SIG-M5 treated with dmso at 0.1 percent for 504 hours (cell line): Measurements from ENCODE around the gene HERPUD2.
A peak's percentile ranks its signal among the peaks of the same experiment; 100 is the strongest.

ENCODE experiments used
- DNase-seq: peaks from one replicate; lab custom pipeline; 2025; ENCODE audit not compliant: unreplicated experiment; lab: John Stamatoyannopoulos, UW

HERPUD2 gene, protein sequence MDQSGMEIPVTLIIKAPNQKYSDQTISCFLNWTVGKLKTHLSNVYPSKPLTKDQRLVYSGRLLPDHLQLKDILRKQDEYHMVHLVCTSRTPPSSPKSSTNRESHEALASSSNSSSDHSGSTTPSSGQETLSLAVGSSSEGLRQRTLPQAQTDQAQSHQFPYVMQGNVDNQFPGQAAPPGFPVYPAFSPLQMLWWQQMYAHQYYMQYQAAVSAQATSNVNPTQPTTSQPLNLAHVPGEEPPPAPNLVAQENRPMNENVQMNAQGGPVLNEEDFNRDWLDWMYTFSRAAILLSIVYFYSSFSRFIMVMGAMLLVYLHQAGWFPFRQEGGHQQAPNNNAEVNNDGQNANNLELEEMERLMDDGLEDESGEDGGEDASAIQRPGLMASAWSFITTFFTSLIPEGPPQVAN

DNA sequence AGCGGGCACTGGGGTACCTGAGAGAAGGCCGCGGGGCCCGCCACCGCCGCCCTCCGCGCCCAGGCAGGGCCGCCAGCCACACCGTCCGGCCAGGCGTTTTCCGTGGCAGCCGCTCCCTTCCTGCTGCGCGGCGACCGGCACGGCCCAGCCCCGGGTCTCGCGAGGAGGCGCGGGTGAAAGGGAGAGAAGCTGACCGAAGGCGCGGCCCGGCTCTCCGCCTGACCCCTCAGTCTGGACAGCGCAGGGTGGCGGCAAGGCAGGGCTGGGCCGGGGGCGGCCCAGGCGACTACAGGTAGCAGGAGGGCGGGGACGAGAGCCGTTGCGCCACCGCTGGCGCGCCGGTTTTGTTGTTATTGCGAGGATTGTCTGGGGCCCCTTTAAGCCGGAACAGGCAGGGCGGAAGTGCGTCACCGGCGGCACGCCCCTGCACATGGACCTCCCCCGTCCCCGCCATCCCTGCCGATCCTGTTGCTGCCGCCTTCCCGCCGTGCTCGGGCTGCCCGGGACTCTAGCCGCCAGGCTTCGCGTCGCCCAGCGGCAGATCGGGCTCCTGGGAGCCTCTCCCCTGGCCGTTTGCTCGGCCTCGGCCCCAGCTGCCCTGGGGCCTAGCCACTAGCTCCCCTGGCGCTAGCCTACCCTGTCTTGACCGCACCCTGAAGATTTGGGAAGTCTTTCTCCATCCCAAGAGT lies at the start of gene HERPUD2:
Gene HERPUD2, minus strand, starts transcription at position 352 of the 689 bp plus-strand sequence. CDS start 805 bp downstream, outside the sequence.
- peak; percentile 94 for DNase-seq

DNA sequence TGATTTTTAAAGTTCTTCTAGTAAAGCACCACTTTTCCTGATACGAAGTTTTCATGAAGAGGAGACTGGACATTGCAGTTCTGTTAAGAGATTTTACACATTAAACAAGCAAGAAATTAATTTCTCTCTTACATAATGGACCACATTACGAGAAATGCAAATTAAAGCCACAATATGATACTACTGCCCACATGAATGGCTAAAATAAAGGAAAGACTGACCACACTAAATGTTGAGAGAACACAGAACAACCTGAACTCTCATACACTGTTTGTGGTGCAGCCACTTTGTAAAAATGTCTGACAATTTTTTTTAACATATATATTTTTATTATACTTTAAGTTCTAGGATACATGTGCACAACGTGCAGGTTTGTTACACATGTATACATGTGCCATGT lies 44.0 kb upstream of the HERPUD2 start:
- DNase-seq = no peak

DNA sequence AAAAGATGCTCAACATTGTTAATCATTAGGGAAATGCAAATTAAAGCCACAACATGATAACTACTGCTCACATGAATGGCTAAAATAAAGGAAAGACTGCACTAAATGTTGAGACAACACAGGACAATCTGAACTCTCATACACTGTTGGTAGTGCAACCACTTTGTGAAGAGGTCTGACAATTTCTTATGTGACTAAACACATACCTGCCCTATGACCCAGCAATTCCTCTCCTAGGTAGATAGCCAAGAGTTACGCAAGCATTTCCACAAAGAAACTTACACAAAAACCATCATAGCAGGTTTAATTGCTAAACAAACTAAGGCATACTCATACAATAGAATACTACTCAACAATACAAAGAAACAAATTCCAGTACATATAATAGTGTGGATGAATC lies 41.8 kb upstream of the HERPUD2 start:
- peak; percentile 28 for DNase-seq

DNA sequence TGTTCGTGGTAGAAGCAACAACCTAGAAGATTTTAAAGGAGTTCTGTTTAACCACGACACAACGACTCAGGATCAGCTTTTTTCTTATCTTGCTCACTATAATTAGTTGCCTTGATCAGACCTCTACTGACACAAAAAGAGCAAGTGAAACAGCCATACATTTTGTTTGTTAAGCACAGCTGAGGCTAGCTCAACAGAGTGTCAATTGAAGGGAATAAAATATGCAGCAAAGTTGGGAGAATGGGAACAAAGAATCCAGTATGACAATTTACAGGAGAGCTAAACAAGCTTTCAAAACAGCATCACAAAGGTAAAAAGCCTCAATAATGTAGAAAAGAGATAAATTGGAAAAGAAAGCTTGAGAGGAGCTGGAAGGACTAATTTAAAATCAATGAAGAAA lies 40.5 kb upstream of the HERPUD2 start:
- DNase-seq = no peak

DNA sequence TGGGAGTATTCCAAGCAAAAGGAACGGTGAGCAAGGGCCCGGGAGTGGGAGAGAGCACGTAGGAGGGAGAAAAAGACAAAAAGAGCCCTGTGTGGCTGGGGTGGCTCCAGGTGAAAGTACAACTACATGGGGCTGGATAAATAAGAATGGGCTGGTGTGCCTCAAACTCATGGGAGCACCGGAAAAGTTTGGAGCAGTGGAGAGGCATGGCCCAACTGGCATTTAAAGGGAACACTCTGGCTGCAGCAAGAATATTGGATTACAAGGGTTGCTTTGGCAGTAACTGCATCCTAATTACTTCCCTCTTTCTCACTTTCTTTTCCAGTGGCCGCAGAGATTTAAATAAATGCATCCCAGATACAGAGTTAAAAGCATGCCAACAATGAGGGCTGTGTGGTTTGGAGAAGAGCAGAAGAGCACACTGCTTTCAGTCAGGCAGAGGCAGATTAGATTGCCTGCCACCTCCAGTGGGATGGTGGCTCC lies 39.1 kb upstream of the HERPUD2 start:
- DNase-seq = no peak

DNA sequence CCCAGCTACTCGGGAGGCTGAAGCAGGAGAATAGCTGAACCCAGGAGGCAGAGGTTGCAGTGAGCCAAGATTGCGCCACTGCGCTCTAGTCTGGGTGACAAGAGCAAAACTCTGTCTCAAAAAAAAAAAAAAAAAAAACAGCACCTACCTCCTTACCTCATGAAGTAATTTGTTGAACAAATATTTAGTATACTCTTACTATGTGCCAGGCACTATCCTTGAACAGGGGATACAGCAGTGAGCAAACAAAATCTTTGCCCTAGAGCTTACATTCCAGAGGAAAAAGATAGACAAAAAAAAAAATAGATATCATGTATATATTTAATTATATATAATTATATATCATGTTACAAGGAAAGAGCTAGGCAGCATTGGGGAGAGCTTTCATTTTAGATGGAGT lies 36.4 kb upstream of the HERPUD2 start:
- no peak for DNase-seq

DNA sequence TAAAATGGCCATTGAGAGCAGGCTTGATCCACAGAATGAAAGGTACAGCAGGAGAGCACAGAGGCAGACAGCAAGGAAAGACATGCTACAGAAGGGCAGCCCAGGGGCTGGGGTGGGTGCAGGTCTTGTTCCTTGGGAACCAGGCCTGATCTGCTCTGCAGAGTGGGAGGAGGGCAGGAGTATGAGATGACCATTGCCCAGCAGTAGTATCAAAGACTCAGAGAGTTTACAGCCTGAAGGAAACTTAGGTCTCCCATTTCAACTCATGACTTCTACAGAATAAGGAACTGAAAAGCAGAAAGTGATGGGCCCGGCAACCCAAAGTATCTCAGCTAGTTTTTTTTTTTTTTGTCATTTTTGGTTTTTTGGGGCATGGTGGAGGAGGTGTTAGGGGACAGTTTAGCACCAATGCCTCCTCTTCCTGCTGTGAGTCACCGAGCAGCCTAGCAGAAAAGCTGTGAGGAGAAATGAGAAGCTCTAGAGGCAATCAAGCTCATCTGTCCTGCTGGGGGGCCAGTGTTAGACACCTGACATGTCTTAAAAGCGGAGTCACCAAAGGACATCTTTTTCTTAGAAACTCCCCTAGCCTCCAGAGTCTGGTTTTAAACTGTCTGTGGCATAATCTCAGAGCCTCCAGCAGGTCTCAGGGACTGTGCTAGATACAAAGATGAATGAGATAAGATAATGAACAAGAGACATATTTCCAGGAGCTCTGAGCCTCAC lies 34.3 kb upstream of the HERPUD2 start:
- DNase-seq = peak; percentile 48

DNA sequence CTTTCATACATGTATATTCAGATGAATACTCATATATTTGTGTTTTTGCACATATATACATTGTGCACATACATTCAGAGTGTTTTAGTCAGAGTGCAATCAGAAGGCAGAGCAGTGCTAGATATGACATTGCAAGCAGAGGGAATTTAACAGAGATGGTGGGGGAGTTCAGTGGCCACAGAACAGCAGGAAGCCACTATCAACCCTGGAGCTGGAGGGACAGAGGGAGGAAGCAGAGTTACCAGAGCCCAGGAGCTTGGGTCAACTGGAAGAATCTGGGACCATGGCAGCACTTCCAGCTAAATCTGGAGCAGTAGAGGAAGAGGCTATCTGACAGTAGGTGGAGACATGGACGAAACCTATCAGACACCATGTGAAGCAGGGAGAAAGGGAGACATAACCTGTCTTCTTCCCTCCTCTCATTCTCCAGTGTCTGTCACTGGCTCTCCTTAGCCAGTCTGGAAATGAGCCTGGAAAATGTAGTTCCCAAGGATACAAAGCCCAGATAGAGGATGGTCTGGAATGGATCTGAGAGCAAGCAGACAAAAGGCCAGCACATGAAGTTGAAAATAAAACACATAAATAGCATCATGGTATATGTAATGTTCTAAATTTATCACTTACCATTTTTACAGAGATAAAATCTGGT lies 33.6 kb upstream of the HERPUD2 start:
- no peak for DNase-seq

DNA sequence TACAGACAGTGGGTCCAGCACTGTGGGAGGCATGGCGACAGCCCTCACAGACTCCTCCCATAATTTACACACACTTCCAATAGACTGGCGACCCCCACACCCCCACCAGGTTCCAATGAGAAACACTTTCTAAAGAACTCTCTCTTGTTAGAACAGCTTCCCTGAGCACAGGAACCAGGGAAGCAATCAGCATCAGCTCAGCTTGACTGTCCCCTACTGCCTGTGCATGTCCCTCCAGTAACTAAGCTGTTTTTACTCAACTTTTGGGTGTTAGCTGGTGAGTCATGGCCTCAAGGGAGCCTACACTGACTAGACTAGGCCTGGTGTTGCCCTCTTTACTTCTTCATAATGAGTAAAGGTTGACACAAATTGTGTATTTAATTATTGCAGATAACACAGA lies 32.6 kb upstream of the HERPUD2 start:
- DNase-seq = peak; percentile 12

DNA sequence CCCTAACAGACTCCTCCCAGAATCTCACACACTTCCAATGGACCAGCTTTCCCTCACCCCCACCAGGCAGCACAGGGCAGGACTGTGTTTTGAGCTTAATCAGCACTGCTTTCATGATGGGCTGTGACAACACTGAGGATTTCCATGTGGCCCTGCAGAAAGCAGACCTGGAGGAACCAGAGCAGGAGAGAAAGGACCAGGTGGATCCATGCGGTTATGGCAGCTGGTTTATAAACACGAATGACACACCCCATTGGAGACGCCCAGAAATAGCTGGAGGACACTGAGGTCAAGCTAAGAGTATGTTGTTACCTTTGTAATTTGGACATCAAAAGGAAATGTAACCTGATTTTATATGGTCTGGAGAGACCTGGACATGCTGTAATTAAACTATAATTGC lies 31.7 kb upstream of the HERPUD2 start:
- DNase-seq = no peak

DNA sequence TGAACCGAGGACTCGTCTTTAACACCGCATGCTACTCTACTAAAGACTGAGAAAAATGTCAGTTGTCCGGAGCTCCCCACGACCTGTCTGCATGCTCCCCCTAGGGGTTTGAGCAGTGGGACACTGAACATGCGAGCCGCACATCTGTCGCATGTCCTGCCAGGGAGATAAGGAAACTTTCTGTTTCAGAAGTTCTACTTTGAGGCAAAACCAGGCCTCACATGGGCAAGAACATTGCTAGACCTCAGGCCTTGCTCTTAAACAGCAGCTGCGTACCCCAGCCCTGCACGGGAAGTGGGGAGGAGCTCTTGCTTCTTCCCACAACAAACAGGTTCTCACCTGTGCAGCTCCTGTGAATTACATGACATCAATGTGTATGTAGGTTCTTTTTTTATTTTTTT lies 30.3 kb upstream of the HERPUD2 start:
- DNase-seq = no peak

DNA sequence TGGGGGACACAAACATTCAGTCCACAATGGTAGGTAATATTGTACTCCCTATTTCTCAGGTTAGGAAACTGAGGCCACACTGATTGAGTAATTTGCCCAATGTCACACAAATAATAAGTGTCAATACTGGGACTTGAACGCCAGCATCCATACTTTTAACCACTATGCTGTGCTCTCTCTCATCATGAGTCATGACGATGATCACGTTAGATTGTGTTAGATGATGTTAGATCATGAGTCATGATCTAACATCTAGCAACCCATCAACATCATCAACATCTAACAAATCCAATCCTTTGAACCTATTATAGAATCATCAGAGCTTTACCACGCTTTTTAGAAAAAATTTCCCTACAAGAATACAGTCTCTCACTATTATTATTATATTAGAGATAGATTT lies 28.1 kb upstream of the HERPUD2 start:
- DNase-seq = no peak

DNA sequence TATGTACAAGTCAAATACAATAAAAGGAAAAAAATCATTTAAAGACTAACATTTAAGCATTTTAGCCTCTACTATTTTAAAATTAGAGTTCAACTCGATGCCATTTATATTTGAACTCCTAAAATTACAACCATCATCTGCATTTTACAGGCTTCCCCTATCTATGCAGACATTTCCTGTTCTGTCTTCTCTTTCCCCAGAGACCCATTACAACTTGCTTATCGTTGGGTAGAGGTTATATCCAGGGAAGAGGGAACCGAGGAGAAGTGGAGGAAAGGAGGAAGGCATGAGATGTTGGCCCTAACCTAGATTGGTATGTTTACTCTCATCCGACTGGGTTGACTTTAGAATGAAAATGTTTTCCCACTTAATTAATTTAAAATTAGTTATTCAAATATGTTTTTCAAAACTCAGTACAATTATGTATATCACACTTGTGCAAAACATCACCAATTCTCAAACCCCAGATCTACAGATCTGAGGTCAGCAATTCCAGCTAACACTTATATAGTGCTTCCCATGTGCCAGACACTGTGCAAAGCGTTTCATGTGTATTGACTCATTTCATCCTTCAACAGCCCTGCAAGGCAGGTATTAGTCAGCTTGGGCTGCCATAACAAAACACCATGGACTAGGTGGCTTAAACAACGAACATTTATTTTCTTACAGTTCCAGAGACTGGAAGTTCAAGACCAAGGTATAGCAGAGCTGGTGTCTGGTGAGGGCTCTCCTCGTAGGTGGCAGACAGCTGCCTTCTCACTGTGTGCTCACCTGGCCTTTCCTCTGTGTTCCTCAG lies 27.3 kb upstream of the HERPUD2 start:
- no peak for DNase-seq

DNA sequence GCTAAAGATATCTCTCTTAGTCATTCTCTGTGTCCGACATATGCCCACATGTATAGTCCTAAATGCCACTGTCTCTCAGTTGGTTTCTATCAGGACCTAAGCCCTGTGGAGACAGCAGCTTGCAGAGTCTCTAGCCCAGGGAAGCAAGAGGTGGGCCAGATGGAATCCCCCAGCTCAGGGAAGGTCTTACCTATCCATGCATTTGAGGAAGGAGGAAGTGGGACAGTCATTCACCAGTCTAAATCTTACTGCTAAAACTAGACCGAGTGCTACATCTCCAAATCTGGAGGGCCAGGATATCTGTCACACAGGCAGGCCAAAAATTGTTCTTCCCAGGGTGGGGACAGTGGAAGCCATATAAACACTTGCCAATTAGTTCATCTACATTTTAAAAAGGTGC lies 26.4 kb upstream of the HERPUD2 start:
- DNase-seq = no peak

DNA sequence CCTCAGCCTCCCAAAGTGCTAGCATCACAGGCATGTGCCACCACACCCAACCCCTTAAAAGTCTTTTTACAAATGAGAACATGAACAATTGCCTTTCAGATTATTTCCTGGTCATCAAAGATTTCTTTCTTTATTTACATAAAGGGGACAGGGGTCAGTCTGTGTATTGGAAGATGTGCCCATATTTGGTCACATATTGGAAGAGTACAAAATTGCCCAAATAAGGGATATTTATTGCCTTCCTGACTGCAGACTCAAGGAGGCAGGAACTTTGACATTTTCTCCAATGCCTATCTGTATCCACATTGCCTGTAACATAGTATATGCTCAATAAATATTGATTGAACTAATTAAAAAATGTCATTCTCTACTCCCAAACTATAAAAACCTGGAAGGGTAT lies 25.9 kb upstream of the HERPUD2 start:
- DNase-seq = no peak

DNA sequence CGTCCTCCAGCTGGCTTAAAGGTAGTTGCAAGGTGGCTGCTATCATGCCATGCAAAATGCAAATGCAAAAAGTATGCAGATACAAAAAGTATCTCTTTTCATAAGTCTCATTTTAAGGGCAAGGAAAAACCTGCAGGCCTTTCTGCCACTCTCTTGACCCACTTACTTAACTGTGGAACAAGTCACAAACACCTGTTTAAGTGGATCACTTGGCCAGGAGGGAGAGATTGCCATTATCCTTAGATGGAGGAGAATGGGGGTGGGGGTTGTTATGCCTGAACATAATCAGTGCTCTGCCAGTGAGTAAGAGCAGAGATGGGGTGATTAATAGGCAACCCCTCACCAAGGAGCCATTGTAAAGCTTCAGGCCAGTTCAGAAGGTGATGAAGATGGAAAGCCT lies 25.1 kb upstream of the HERPUD2 start:
- no peak for DNase-seq

DNA sequence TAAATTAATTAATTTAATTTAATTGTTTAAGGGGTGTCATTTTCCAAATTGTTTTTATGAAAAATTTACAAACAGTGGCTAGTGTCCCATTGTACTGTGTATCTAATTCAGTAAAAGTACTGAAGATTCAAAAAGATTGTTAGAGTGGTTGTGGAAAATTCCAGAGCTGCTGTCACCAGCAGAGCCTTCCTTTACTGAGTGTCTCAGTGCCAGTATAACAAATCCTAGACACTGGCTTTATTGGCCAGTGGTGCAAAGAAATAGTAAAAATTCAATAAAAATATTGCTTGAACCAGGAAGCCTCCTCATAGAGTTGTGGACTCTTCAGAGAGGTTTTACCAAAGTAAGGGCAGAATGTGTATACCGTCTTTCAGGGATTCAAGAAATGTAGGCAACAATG lies 23.1 kb upstream of the HERPUD2 start:
- no peak for DNase-seq

DNA sequence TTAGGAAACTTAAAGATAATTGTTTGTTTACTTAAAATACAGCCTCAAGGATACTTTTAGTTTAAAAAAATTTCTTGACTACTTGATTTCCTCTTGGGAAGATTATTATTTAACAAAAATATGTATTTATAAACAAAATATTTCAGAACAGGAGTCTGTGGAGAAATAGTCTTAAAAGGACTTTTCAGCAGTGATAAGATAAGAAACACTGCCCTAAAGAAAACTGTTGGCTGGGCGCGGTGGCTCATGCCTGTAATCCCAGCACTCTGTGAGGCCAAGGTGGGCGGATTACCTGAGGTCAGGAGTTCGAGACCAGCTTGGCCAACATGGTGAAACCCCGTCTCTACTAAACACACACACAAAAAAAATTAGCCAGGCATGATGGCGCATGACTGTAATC lies 22.6 kb upstream of the HERPUD2 start:
- DNase-seq = no peak

DNA sequence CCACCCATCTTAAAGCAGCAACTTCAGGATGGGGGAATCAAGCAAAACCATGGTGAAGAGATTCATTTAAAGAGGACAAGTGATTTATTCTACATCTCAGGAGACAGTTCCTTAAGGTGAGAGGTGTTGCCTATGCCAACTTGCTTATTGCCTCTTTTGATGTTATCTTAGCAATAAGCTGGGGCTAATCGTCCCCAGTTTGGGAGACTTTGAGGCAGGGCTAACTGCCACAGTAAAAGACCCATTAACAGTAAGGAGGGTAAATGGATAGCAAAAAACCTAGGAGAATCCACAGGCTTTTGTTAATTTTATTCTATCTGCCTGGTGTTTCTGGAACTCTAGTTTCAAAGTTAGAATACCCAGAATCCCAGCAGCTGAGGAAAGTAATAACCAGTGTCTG lies 22.1 kb upstream of the HERPUD2 start:
- no peak for DNase-seq

DNA sequence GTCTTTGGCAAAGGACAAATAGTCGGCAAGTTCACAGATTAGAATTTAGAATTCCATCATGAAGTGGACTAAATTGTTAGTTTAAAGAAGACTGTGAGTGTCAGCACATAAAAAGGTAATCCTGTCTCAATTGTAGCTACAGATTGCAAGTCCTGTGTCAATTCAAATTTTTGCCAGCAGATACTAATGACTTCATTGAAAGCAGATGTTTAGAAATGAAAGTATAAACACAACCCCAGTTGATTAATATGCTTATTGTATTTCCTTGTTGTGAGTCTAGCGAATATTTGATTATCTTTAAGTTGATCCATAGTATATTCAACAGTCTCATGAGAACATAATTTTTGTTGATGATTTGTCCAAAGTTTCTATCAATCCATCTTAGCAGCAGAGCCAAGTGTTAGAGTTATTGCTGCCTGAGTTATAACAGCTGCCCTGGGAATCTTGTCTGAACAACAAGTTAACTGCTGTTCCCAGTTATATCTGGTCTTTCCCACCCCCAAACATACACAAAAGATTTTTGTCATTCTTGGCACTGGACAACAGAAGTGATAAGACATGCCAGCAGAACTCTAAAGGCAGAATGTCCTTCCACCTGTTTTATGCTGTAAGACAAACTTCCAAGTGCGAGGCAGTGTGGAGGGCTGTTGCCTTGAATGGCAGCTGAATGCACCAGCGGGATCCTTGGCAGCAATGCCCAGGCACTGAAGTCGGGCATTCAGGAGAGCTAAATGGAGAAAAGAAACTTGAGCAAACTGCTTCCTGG lies 21.3 kb upstream of the HERPUD2 start:
- no peak for DNase-seq
